Endothelial cell of umbilical vein (primary cell): ENCODE data around the gene GMCL2. TPM values are rescaled to one million over a fixed set of nuclear protein-coding genes. Genes with fewer than 3 reads are reported as not detected.
A peak's percentile ranks its signal among the peaks of the same experiment; 100 is the strongest.

ENCODE experiments used
- BruUV-seq: library from RNA; stranded (reverse); fragments of 400-500 nt; replicated peaks from 2 replicates; lab custom pipeline; 2021; lab: Mats Ljungman, UMichigan
- CTCF ChIA-PET: fragments of 300-600, 350-600 bp; sonication (Branson Sonifier 250); formaldehyde crosslinking; loops from one replicate; lab custom pipeline; 2021; ENCODE audit warnings: antibody characterized with exemption, inconsistent platforms; lab: Charles Lee
- POLR2A ChIA-PET: fragments of 300-600, 350-600 bp; sonication (Branson Sonifier 250); formaldehyde crosslinking; loops from one replicate; lab custom pipeline; 2021; ENCODE audit warnings: antibody characterized with exemption, inconsistent platforms; lab: Charles Lee
- DNase-seq: peaks from one replicate; pipeline ENCODE4 v3.0.0-alpha.2; 2011; ENCODE audit warnings: low read depth, low spot score
- FAIRE-seq: peaks from 2 replicates; lab custom pipeline; 2011; peaks lifted over from hg19 to GRCh38; lab: Jason Lieb, UNC
- H2AFZ ChIP-seq: 2 replicates; pipeline ENCODE4 v1.6.0; 2012; ENCODE audit warnings: low read depth, low read length, control low read depth, inconsistent platforms
- H3K27ac ChIP-seq: 2 replicates; pipeline ENCODE4 v1.5.1; 2011; ENCODE audit warnings: low read depth, mild to moderate bottlenecking, control low read depth, low read length, moderate library complexity; ENCODE audit not compliant: insufficient read depth
- H3K27me3 ChIP-seq, 2 experiments: 2 replicates each; pipeline versions ENCODE4 v1.6.0 to v1.6.1; 2011; ENCODE audit warnings: low read length in 2 of 2, mixed read lengths in 1 of 2; ENCODE audit not compliant: control insufficient read depth in 2 of 2, insufficient read depth in 2 of 2
- H3K36me3 ChIP-seq, 2 experiments: 2 replicates in 1 of 2; 3 replicates in 1 of 2; pipeline ENCODE4 v1.5.1; 2011; ENCODE audit warnings: low read length in 2 of 2, mild to moderate bottlenecking in 1 of 2, moderate library complexity in 1 of 2; ENCODE audit not compliant: control insufficient read depth in 2 of 2, insufficient read depth in 2 of 2; ENCODE audit errors: extremely low read depth in 1 of 2
- H3K4me1 ChIP-seq: 3 replicates; pipeline ENCODE4 v1.5.1; 2011; ENCODE audit warnings: mild to moderate bottlenecking, low read length; ENCODE audit not compliant: control insufficient read depth, insufficient read depth; ENCODE audit errors: extremely low read depth
- H3K4me2 ChIP-seq: 2 replicates; pipeline ENCODE4 v1.6.1; 2011; ENCODE audit warnings: low read length, control low read depth, mixed read lengths; ENCODE audit not compliant: insufficient read depth
- H3K4me3 ChIP-seq, 3 experiments: fragments of 200-600 bp in 1 of 3; sonication (generic), shearing (Covaris generic) in 1 of 3; replicated peaks in 1 of 3; 2 replicates each; pipeline ENCODE4 v1.5.1; 2011 to 2016; ENCODE audit warnings: control low read depth in 3 of 3, low read length in 3 of 3, mild to moderate bottlenecking in 2 of 3, inconsistent platforms in 1 of 3, low read depth in 1 of 3, moderate library complexity in 1 of 3; ENCODE audit not compliant: insufficient read depth in 1 of 3
- H3K79me2 ChIP-seq: 2 replicates; pipeline ENCODE4 v1.6.0; 2012; ENCODE audit warnings: low read length, inconsistent platforms; ENCODE audit not compliant: control insufficient read depth, insufficient read depth
- H3K9ac ChIP-seq: replicated peaks from 2 replicates; pipeline ENCODE3; 2011; ENCODE audit warnings: low read length, control low read depth; ENCODE audit not compliant: insufficient read depth; ENCODE audit errors: extremely low read depth
- H3K9me1 ChIP-seq: replicated peaks from 3 replicates; pipeline ENCODE4 v1.6.0; 2011; ENCODE audit warnings: mild to moderate bottlenecking, low read length; ENCODE audit not compliant: control insufficient read depth, insufficient read depth; ENCODE audit errors: extremely low read depth
- H3K9me3 ChIP-seq: replicated peaks from 2 replicates; pipeline ENCODE4 v1.5.1; 2012; ENCODE audit warnings: low read length, inconsistent platforms; ENCODE audit not compliant: control insufficient read depth, insufficient read depth
- H4K20me1 ChIP-seq: replicated peaks from 2 replicates; pipeline ENCODE3; 2011; ENCODE audit warnings: mild to moderate bottlenecking, low read length; ENCODE audit not compliant: control insufficient read depth, insufficient read depth; ENCODE audit errors: extremely low read depth
- FOS ChIP-seq: IDR thresholded peaks from 2 replicates; pipeline ENCODE4 v1.6.1; 2011; ENCODE audit warnings: mild to moderate bottlenecking, low read length, moderate library complexity, borderline replicate concordance; ENCODE audit not compliant: insufficient read depth
- GATA2 ChIP-seq: IDR thresholded peaks from 2 replicates; pipeline ENCODE4 v1.7.0; 2011; ENCODE audit warnings: low read depth, mild to moderate bottlenecking, moderate library complexity, mixed read lengths, low read length; ENCODE audit not compliant: insufficient read length, insufficient read depth
- JUN ChIP-seq: IDR thresholded peaks from 2 replicates; pipeline ENCODE4 v1.6.1; 2011; ENCODE audit warnings: borderline replicate concordance, low read depth; ENCODE audit not compliant: insufficient read length, insufficient read depth
- MAX ChIP-seq: IDR thresholded peaks from 2 replicates; pipeline ENCODE4 v1.6.1; 2011; ENCODE audit not compliant: insufficient read depth, insufficient read length
- MYC ChIP-seq: IDR thresholded peaks from one replicate; pipeline ENCODE4 v1.6.1; 2011; ENCODE audit warnings: mild to moderate bottlenecking, low read depth, low read length
- POLR2A ChIP-seq: IDR thresholded peaks from 2 replicates; pipeline ENCODE4 v1.6.1; 2012; ENCODE audit warnings: low read depth, mild to moderate bottlenecking, control low read depth, low read length
- POLR2AphosphoS5 ChIP-seq: IDR thresholded peaks from 2 replicates; pipeline ENCODE4 v1.6.1; 2012; ENCODE audit warnings: low read depth, mild to moderate bottlenecking, control low read depth, low read length, moderate library complexity; ENCODE audit not compliant: insufficient read depth
- dilution Hi-C: fragments of 300-500 bp; cut with MboI; formaldehyde crosslinking; loops from one replicate; pipeline ENCODE4 v1.15.0; 2019; ENCODE audit warnings: low sequenced_read_pairs; ENCODE audit not compliant: extremely low pct_ligation_motif_present
- intact Hi-C: fragments of 100-400 bp; cut with micrococcal nuclease; formaldehyde crosslinking; loops from one replicate; pipeline ENCODE4 v1.10.0; 2022
- polyA plus RNA-seq, 4 experiments: library from polyadenylated mRNA; depleted of rRNA in 3 of 4; stranded (reverse) in 3 of 4; unstranded in 1 of 4; fragments of >200 nt; gene quantifications; 2 replicates each; pipeline versions ENCODE4 v1.2.1 to v1.2.3, GENCODE V29; 2011 to 2012; ENCODE audit warnings: missing spikeins in 1 of 4
- total RNA-seq: library from RNA; stranded (reverse); gene quantifications from 2 replicates; pipeline ENCODE4 v1.2.3, GENCODE V29; 2021
- TF ChIP-seq, protein P1 (sequence below), 2 donors: IDR thresholded peaks; 1 replicate in 1 of 2; 2 replicates in 1 of 2; pipeline ENCODE4 v1.5.1; 2011; ENCODE audit warnings: low read length in 2 of 2, mild to moderate bottlenecking in 2 of 2, moderate library complexity in 2 of 2, control low read depth in 1 of 2, inconsistent platforms in 1 of 2, low read depth in 1 of 2; ENCODE audit not compliant: insufficient read depth in 1 of 2; ENCODE audit errors: extremely low read depth in 1 of 2

GMCL2 gene
- total and polyA plus RNA-seq, 2 donors (not counting 3 experiments of a cell fraction or from before 2014, with no cell fraction given) = not detected

DNA sequence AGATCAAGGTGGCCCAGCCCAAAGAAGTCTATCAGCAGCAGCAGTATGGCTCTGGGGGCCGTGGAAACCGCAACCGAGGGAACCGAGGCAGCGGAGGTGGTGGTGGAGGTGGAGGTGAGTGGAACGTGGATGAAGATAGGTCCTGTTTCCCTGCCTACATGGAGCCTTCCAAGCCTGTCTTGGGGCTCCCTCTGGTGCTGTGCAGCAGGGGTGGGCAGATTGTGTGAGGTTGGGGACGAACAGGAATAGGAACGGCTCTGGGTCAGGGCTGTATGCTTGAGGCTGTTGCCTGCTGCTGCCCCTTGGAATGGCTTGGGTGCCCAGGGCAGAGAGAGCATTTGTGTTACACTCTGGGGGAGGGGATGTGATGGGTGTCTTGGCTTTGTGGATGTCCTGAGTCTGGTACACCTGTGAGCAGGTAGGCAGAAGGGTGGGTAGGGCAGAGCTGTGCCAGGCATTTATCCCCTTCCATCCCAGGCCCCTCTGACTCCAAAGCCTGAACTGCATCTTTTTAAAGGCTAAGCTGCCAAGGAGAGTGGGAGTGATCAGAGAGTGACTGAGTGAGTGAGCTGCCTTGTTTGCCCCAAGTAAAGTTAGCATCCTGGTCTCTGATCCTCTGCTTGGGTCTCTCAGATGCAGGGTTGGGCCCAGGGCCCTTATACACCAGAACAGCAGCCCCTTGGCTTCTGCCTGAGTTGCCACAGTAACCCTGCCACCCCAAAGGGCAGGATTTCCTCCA lies 22.3 kb upstream of the GMCL2 start:
- no peaks in the 10 kb centered on the region for H3K27me3 ChIP-seq
- H3K4me1 ChIP-seq = peaks cover 19% of the 10 kb centered on the region
- no peaks in the 10 kb centered on the region for H3K9me3 ChIP-seq
- no peak overlapping the region for H3K4me3 ChIP-seq
- dilution Hi-C loops (no loop called here), intact Hi-C loops (no loop called here)
- H3K27ac ChIP-seq = no peak overlapping the region
- no peaks in the 10 kb centered on the region for H3K9me1 ChIP-seq
- no peak for TF ChIP-seq MYC
- no peak for TF ChIP-seq FOS
- TF ChIP-seq POLR2AphosphoS5 = peak; percentile 42
- peak; percentile 50 for TF ChIP-seq POLR2A
- TF ChIP-seq MAX = no peak
- no peak for TF ChIP-seq GATA2
- DNase-seq (no peak), FAIRE-seq (no peak)
- no peak overlapping the region for H3K4me2 ChIP-seq
- POLR2A ChIA-PET = no interaction called here
- H4K20me1 ChIP-seq = peaks cover 4% of the 10 kb centered on the region
- peaks cover 51% of the 10 kb centered on the region for H3K79me2 ChIP-seq
- H3K9ac ChIP-seq = no peak overlapping the region
- CTCF ChIA-PET = no interaction called here
- no TSS peak for BruUV-seq
- H3K36me3 ChIP-seq = peaks cover 30 to 61% of the 10 kb centered on the region in 2 experiments
- H2AFZ ChIP-seq = no peak overlapping the region

GRCh38 chr5:178208540-178209227 lies 21.5 kb upstream of the GMCL2 start:
- H3K27ac ChIP-seq = no peak overlapping the region
- no TSS peak for BruUV-seq
- FAIRE-seq (no peak), DNase-seq (no peak)
- ChIA-PET CTCF (no interaction called here), POLR2A (no interaction called here)
- no peaks in the 10 kb centered on the region for H3K9me3 ChIP-seq
- TF ChIP-seq JUN (no peak), POLR2AphosphoS5 (no peak)
- TF ChIP-seq, protein P1, sequence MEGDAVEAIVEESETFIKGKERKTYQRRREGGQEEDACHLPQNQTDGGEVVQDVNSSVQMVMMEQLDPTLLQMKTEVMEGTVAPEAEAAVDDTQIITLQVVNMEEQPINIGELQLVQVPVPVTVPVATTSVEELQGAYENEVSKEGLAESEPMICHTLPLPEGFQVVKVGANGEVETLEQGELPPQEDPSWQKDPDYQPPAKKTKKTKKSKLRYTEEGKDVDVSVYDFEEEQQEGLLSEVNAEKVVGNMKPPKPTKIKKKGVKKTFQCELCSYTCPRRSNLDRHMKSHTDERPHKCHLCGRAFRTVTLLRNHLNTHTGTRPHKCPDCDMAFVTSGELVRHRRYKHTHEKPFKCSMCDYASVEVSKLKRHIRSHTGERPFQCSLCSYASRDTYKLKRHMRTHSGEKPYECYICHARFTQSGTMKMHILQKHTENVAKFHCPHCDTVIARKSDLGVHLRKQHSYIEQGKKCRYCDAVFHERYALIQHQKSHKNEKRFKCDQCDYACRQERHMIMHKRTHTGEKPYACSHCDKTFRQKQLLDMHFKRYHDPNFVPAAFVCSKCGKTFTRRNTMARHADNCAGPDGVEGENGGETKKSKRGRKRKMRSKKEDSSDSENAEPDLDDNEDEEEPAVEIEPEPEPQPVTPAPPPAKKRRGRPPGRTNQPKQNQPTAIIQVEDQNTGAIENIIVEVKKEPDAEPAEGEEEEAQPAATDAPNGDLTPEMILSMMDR (IDR thresholded peaks at IDR 0.05; ENCODE audit: extremely low read depth in 1 of 2, insufficient read depth in 1 of 2, low read depth in 1 of 2, low read length in 2 of 2) = peak in 1 of 2 donors; percentile 11
- H2AFZ ChIP-seq = no peak overlapping the region
- intact Hi-C loops = no loop called here
- peaks cover 22% of the 10 kb centered on the region for H3K4me1 ChIP-seq
- no peaks in the 10 kb centered on the region for H3K27me3 ChIP-seq
- H3K9me1 ChIP-seq = no peaks in the 10 kb centered on the region
- no peak overlapping the region for H3K9ac ChIP-seq
- H3K4me2 ChIP-seq = no peak overlapping the region
- H3K79me2 ChIP-seq = peaks cover 55% of the 10 kb centered on the region
- dilution Hi-C loops = no loop called here
- H3K4me3 ChIP-seq = no peak overlapping the region
- peaks cover 30 to 57% of the 10 kb centered on the region in 2 experiments for H3K36me3 ChIP-seq
- peaks cover 4% of the 10 kb centered on the region for H4K20me1 ChIP-seq
